Stomach (tissue), 9 donors: ENCODE measurements around the gene XPO4. TPM values are rescaled to one million over a fixed set of nuclear protein-coding genes. Genes with fewer than 3 reads are reported as not detected.

Source experiments
- DNase-seq, 2 donors: peaks; one replicate each; pipeline versions ENCODE4 v3.0.0 to v3.0.0-alpha.2; 2013 to 2019
- H3K27ac ChIP-seq, 5 donors: fragments of 200-600 bp in 4 of 5; sonication (generic) in 4 of 5; one replicate each; pipeline ENCODE4 v1.5.1; 2013 to 2019; ENCODE audit warnings: mild to moderate bottlenecking in 1 of 5, moderate library complexity in 1 of 5
- H3K27me3 ChIP-seq, 3 donors: fragments of 200-600 bp; sonication (generic); one replicate each; pipeline ENCODE4 v1.5.1; 2017 to 2019; ENCODE audit warnings: mixed run types in 1 of 3
- H3K36me3 ChIP-seq, 4 donors: fragments of 200-600 bp; sonication (generic); 1 replicate in 3 of 4; 2 replicates in 1 of 4; pipeline ENCODE4 v1.5.1; 2016 to 2019
- H3K4me1 ChIP-seq, 4 donors: fragments of 200-600 bp; sonication (generic); one replicate each; pipeline ENCODE4 v1.5.1; 2016 to 2019
- H3K4me3 ChIP-seq, 4 donors: fragments of 200-600 bp; sonication (generic) in 3 of 4; one replicate each; pipeline ENCODE4 v1.5.1; 2016 to 2019; ENCODE audit warnings: mild to moderate bottlenecking in 1 of 4
- H3K9me3 ChIP-seq, 4 donors: fragments of 200-600 bp; sonication (generic); one replicate each; pipeline ENCODE4 v1.5.1; 2016 to 2019
- CTCF ChIP-seq, 7 experiments: fragments of 450-650 bp in 4 of 7; fragments of 200-600 bp in 3 of 7; sonication (generic) in 3 of 7; IDR thresholded peaks; one replicate each; pipeline ENCODE4 v1.5.1; 2016 to 2019; ENCODE audit warnings: antibody characterized with exemption in 7 of 7, control low read depth in 2 of 7, mild to moderate bottlenecking in 1 of 7
- EP300 ChIP-seq: sonication (generic); formaldehyde crosslinking; IDR thresholded peaks from one replicate; pipeline ENCODE4 v1.6.1; 2017; ENCODE audit warnings: antibody characterized with exemption
- POLR2A ChIP-seq, 4 donors: fragments of 450-650 bp; IDR thresholded peaks; one replicate each; pipeline ENCODE4 v1.6.1; 2016; ENCODE audit warnings: antibody characterized with exemption in 4 of 4, control low read depth in 2 of 4, mild to moderate bottlenecking in 1 of 4, moderate library complexity in 1 of 4
- POLR2AphosphoS5 ChIP-seq, 3 donors: sonication (generic); formaldehyde crosslinking; IDR thresholded peaks; one replicate each; pipeline ENCODE4 v1.6.1; 2016; ENCODE audit warnings: antibody characterized with exemption in 3 of 3
- WGBS, 5 donors: extraction: QIAGEN DNeasy Blood & Tissue Kit in 3 of 5; methylation state at CpG; one replicate each; pipeline versions ENCODE4 v1.1.5 to v1.1.7; 2013 to 2018; 5-methylcytosine and 5-hydroxymethylcytosine counted together
- intact Hi-C: fragments of 100-400 bp; cut with DNase I; formaldehyde crosslinking; loops from one replicate; pipeline ENCODE4 v1.15.1; 2023; ENCODE audit warnings: low total_unique reads
- polyA plus RNA-seq, 3 donors: library from polyadenylated mRNA; stranded (reverse); fragments of 200-250 nt; gene quantifications; one replicate each; pipeline ENCODE4 v1.2.3, GENCODE V29; 2013
- total RNA-seq, 5 donors: library from RNA; depleted of rRNA; stranded (reverse); fragments of >200 nt; gene quantifications; one replicate each; pipeline versions ENCODE4 v1.1.0 to v1.2.3, GENCODE V29; 2014 to 2016
- donor health status: healthy with polysubstance abuse.
- donor health status: Bipolar disorder and iron deficiency.
- donor health status: healthy.

XPO4 gene
- total and polyA plus RNA-seq, 8 donors = 2.3 to 41.7 (median 14.9) TPM

- TF ChIP-seq CTCF (IDR thresholded peaks at IDR 0.05) (no peak), POLR2A (IDR thresholded peaks at IDR 0.05) (no peak), POLR2AphosphoS5 (IDR thresholded peaks at IDR 0.05) (no peak), EP300 (no peak)
- intact Hi-C loops = no loop called here
- H3K4me3 ChIP-seq = no peak overlapping the region
- DNase-seq = no peak
- H3K27ac ChIP-seq = no peak overlapping the region
- WGBS, 5 donors = 50 to 64% (median 60%) methylated on average over 6 of the region's 6 CpGs
- H3K36me3 ChIP-seq = no peaks in the 10 kb centered on the region
- no peaks in the 10 kb centered on the region for H3K27me3 ChIP-seq
- H3K9me3 ChIP-seq = no peaks in the 10 kb centered on the region
- H3K4me1 ChIP-seq = no peaks in the 10 kb centered on the region
Observed at GRCh38 chr13:20908714-20909497, 6.4 kb upstream of the XPO4 start.

GRCh38 chr13:20904908-20905307 is 2.4 kb upstream of the XPO4 start:
- intact Hi-C loops = no loop called here
- Histone ChIP-seq H3K36me3 (peaks cover 0 to 6% (median 2%) of the 10 kb centered on the region in 4 donors), H3K9me3 (no peaks in the 10 kb centered on the region), H3K27me3 (no peaks in the 10 kb centered on the region), H3K4me3 (no peak overlapping the region), H3K4me1 (peaks cover 10 to 30% (median 25%) of the 10 kb centered on the region in 4 donors), H3K27ac (no peak overlapping the region)
- no peak for DNase-seq
- TF ChIP-seq EP300 = no peak
- no peak for TF ChIP-seq CTCF (IDR thresholded peaks at IDR 0.05)
- no peak for TF ChIP-seq POLR2AphosphoS5 (IDR thresholded peaks at IDR 0.05)
- TF ChIP-seq POLR2A (IDR thresholded peaks at IDR 0.05) = no peak

- no peaks in the 10 kb centered on the region for H3K9me3 ChIP-seq
- H3K4me1 ChIP-seq = peaks cover 10 to 36% (median 28%) of the 10 kb centered on the region in 4 donors
- peak overlapping the region; percentile 74 to 97 (median 96) for H3K27ac ChIP-seq
- TF ChIP-seq EP300 = no peak
- TF ChIP-seq POLR2A (IDR thresholded peaks at IDR 0.05) = no peak
- TF ChIP-seq CTCF (IDR thresholded peaks at IDR 0.05) = no peak
- TF ChIP-seq POLR2AphosphoS5 (IDR thresholded peaks at IDR 0.05) = no peak
- H3K36me3 ChIP-seq = peaks cover 0 to 9% (median 4%) of the 10 kb centered on the region in 4 donors
- H3K27me3 ChIP-seq = no peaks in the 10 kb centered on the region
- intact Hi-C loops = no loop called here
- H3K4me3 ChIP-seq = peak overlapping the region; percentile 96 to 99 (median 98)
- whole genome bisulfite sequencing, 5 donors = 12 to 29% (median 18%) methylated on average over 14 of the region's 14 CpGs
- DNase-seq = no peak
Observed at GRCh38 chr13:20903164-20903475, 574 bp upstream of the XPO4 start.

GRCh38 chr13:20901668-20902437 is 693 bp downstream of the XPO4 start:
- Histone ChIP-seq H3K27ac (peak overlapping the region; percentile 96 to 97 (median 96)), H3K4me3 (peak overlapping the region; percentile 96 to 99 (median 98)), H3K27me3 (no peaks in the 10 kb centered on the region), H3K4me1 (peaks cover 10 to 45% (median 30%) of the 10 kb centered on the region in 4 donors), H3K9me3 (no peaks in the 10 kb centered on the region), H3K36me3 (peaks cover 0 to 9% (median 4%) of the 10 kb centered on the region in 4 donors)
- TF ChIP-seq POLR2A (IDR thresholded peaks at IDR 0.05) = no peak
- no peak for TF ChIP-seq EP300
- no peak for TF ChIP-seq CTCF (IDR thresholded peaks at IDR 0.05)
- no peak for TF ChIP-seq POLR2AphosphoS5 (IDR thresholded peaks at IDR 0.05)
- WGBS, 5 donors = 3 to 4% (median 3%) methylated on average over 21 of the region's 21 CpGs
- intact Hi-C loops = no loop called here
- peak in 1 of 2 donors; percentile 70 for DNase-seq
